MM.1S (cell line): ENCODE data around the gene CA4.

Experiments
- CTCF ChIP-seq: fragments of 300-600 bp; sonication (generic); IDR thresholded peaks from 2 replicates; pipeline ENCODE4 v1.5.1; 2016; ENCODE audit warnings: antibody characterized with exemption, low read length, mixed read lengths
- EZH2 ChIP-seq: fragments of 300-600 bp; sonication (generic); optimal IDR thresholded peaks from 2 replicates; pipeline ENCODE3; 2017; ENCODE audit warnings: low read depth, mild to moderate bottlenecking, antibody characterized with exemption, low read length, mixed read lengths

GRCh38 chr17:60148373-60148772 lies 1.4 kb upstream of the CA4 start:
- TF ChIP-seq CTCF = no peak
- TF ChIP-seq EZH2 = no peak
